Measurements from ENCODE around the gene RECQL5.

Gene RECQL5

DNA sequence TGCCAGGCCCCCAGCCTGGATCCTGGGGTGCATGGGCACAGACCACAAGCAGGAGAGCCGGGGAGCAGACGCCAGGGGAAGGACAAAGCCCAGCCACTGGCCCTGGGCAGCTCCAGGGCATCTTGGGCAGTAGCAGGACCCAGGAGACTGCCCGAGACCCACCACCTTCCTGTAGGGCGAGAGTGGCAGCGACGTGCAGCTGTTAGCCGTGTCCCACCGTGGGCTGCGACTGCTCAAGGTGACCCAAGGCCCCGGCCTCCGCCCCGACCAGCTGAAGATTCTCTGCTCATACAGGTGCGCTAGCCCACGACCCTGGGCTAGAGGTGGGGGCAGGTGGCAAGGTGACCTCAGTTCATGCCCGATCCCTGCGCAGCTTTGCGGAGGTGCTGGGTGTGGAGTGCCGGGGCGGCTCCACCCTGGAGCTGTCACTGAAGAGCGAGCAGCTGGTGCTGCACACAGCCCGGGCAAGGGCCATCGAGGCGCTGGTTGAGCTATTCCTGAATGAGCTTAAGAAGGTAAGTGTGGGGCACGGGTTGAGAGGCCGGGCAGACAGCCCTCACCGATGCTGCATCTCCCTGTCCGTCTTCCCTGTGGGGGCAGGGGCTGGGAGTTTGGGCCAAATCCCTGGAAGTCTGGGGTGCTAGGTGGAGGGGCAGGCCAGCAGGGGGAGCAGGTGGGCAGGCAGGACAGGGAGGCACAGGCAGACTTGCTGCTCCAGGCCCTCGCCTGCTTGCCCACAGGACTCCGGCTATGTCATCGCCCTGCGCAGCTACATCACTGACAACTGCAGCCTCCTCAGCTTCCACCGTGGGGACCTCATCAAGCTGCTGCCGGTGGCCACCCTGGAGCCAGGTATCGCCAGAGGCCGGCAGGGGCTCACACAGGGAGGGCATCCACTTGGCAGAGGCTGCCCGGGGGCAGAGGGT, 47.2 kb downstream of the RECQL5 start:
- DNase-seq (ENCODE audit: low spot score), result peak; percentile 82

GRCh38 chr17:75617675-75618074, 49.3 kb downstream of the RECQL5 start:
- no peak for DNase-seq (ENCODE audit: low spot score)

GRCh38 chr17:75617218-75617617, 49.7 kb downstream of the RECQL5 start:
- DNase-seq (ENCODE audit: low spot score), result no peak

DNA sequence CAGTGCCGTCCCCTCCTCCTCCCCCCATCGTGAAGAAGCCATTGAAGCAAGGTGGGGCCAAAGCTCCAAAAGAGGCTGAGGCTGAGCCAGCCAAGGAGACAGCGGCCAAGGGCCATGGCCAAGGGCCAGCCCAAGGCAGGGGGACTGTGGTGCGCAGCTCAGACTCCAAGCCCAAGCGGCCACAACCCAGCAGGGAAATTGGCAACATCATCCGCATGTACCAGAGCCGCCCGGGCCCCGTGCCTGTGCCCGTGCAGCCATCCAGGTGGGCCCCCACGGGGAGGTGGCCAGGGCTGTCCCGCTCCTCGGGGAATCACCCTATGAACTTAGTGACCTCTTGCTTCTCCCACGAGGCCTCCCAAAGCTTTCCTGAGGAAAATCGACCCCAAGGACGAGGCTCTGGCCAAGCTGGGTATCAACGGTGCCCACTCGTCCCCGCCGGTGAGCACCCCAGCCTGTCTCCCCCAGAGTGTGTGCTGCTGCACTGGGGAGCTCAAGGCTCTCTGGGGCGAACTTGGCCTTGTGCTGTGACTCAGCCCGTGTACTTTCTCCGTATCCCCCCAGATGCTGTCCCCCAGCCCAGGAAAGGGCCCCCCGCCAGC, 50.3 kb downstream of the RECQL5 start:
- no peak for DNase-seq (ENCODE audit: low spot score)

DNA sequence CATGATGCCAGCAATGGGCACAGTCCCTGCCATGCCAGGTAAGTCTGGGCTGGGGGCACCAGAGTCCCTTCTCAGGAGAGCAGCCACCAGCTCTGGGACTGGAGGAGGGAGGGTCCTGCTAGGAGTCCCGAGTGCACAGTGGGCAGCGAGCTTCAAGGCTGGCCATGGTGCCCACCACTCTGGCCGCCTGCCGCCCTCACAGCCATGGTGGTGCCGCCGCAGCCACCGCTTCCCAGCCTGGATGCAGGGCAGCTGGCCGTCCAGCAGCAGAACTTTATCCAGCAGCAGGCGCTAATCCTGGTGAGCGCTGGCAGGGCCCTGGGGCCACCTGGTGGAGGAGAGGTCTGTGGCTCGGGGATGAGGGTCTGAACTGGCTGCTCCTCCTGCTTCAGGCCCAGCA, 51.7 kb downstream of the RECQL5 start:
- DNase-seq (ENCODE audit: low spot score), result peak; percentile 65

DNA sequence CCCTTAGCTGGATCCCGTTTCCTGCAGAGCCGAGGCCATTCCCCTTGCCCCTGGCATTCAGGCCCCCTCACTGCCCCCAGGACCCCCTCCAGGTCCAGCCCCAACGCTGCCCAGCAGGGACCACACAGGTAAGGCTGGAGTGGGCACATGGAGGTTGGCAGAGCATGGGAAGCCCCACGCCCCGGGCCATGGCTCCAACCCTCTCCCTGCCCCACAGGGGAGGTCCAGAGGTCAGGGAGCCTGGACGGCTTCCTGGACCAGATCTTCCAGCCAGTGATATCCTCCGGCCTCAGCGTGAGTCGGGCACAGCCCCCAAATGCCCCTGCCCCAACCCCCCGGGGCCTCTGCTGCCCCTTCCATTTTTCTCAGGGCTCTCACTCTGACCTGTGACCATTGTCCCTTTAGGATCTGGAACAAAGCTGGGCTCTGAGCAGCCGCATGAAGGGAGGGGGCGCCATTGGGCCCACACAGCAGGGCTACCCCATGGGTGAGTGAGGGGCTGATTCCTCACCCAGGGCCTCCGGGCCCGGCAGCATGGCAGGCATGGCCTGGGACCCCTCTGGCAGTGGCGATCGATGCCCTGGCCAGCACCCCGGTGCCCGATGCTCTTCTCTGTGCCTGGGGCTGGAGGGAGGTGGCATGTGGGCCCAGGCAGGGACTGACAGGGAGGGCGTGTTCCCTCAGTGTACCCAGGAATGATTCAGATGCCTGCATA, 52.2 kb downstream of the RECQL5 start:
- no peak for DNase-seq (ENCODE audit: low spot score)

GRCh38 chr17:75614006-75614405, 52.9 kb downstream of the RECQL5 start:
- DNase-seq (ENCODE audit: low spot score), result no peak

- DNase-seq (ENCODE audit: low spot score), result no peak
Observed at GRCh38 chr17:75612906-75613626, 53.9 kb downstream of the RECQL5 start.

GRCh38 chr17:75611851-75612429, 55.0 kb downstream of the RECQL5 start:
- DNase-seq (ENCODE audit: low spot score), result no peak

DNA sequence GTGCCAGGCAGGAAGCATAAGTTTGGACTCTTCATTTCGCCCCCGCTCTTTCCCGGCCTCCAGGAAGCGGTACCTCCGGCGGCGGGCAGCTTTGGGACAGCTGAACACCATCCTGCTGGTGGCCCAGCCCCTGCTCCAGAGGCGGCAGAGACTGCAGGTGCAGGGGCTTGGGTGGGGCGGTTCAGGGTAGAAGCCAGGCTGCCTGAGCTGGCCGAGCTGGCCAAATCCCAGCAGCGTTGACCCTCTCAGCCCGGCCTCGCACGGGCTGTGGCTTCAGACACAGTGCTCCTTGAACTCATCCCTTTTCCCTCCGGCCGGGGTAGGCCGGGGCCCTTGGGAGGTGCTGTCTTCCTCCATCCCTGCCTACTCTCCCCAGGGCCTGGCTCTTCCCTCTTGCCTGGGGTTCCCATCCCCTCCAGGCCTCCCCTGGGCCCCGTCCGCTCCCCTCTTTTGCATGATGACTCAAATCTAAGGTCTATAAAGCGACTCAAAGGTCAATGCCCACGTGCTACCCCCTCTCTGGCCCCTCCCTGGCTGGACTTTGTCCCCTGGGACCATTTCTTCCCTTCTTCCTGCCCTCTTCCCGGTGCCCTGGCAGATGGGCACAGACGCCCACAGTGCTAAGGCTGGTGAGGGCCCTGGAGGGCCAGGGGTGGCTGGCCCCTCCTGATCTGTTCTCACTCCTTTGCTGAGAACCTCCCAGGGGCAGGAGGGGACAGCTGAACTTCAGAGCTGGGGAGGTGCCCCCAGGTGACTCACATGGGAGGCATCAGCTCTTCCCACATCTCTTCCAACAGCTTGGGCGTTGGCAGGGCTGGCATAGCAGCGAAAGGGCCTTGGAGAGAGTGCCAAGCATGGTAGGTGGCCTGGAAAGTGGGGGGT, 56.6 kb downstream of the RECQL5 start:
- DNase-seq (ENCODE audit: low spot score), result no peak

DNA sequence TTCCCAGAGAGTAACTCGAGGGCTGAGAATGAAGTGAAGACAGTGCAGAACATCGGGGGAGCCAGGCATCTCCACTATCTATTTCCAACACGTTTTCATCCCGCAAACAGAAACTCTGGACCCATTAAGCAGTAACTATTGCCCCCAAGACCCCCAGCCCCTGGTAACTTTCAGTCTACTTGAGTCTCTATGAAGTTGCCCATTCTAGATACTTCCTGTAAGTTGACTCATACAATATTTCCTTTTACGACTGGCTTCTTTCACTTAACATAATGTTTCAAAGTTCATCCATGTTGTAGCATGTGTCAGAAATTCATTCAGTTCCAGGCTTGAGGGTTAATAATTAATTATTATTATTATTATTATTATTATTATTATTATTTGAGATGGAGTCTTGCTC, 59.9 kb downstream of the RECQL5 start:
- DNase-seq (ENCODE audit: low spot score), result no peak

DNA sequence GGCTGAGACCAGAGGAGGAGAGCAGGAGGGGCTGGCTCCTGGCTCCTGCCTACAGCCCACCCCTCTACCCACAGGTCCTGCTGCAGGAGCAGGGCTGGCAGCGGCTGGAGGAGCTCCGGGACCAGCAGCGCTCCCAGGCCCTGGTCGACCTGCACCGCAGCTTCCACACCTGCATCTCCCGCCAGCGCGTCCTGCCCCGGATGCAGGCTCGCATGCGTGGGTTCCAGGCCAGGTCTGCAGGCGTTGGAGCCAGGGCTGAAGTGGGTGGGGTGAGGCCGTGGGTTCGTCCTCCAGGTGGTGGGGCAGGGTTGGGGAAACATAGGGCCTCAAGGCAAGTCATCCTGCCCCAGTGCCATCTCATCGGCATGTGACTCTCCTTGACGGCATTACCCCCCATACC, 61.2 kb downstream of the RECQL5 start:
- DNase-seq (ENCODE audit: low spot score), result no peak

GRCh38 chr17:75604034-75604695, 62.8 kb downstream of the RECQL5 start:
- DNase-seq (ENCODE audit: low spot score), result no peak

- no peak for DNase-seq (ENCODE audit: low spot score)
Observed at GRCh38 chr17:75603123-75603522, 63.8 kb downstream of the RECQL5 start.

GRCh38 chr17:75602644-75603043, 64.3 kb downstream of the RECQL5 start:
- DNase-seq (ENCODE audit: low spot score), result no peak

DNA sequence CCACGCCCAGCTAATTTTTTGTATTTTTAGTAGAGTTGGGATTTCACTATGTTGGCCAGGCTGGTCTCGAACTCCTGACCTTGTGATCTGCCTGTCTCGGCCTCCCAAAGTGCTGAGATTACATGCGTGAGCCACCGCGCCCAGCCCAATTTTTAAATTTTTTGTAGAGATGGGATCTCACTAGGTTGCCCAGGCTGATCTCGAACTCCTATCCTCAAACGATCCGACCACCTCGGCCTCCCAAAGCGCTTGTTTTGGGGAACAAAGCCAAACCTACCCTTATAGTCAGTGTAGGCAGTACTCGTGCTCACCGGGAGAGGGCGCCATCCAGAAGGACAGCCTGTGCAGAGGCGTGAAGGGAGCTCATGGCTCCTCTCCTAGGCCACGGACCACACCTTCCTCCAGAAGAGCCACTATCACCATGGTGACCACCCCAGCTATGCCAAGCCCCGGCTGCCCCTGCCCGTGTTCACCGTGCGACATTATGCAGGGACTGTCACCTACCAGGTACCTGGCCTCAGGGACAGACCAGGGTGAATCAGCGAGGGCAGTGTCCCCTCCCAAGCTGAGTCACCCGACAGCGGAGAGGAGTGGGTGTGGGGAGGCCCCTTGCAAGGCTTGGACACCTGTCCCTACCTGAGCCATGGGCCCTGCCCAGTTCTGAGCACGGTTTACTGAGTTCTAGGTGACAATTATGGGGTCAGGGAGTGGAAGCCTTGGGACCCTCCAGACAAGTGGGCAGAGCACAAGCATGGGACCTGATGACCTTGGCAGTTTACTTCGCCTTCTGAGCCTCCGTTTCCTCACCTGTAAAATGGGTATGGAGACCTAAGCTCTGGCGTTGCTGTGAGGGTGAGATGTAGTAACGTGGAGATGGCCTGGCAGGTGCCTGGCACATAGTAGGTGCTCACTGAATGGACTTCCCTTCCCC, 65.6 kb downstream of the RECQL5 start:
- peak; percentile 55 for DNase-seq (ENCODE audit: low spot score)

DNA sequence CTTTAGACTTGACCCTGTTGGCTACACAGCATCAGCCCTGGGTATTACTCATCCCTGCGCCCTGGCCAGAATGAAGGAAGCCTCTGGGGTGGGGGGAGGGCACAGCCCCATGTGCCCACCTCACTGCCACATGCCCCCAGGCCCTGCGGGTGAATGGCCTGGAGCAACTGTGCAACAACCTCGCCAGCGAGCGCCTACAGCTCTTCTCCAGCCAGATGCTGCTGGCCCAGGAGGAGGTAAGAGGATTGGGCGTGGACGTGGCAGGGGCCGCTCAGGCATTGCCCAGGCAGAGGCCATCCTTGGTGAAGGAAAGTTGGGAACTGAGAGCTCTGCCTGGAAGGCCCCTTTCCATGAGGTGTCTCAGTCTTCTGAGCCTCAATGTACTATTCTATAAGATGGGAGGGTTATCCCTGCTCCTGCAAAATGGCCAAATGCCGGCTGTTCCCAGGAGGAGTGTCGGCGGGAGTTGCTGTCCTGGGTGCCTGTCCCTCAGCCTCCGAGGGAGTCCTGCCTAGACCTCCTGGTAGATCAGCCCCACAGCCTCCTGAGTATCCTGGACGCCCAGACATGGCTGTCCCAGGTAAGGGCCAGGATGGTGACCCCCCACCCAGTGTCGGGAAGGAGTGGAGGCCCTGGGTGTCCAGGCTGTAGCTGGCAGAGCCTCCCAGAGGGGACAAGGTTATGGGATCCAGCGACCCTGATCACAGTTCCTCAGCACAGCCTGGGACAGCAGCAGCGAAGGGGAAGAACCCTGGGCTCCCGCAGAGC, 70.5 kb downstream of the RECQL5 start:
- DNase-seq (ENCODE audit: low spot score), result no peak

DNA sequence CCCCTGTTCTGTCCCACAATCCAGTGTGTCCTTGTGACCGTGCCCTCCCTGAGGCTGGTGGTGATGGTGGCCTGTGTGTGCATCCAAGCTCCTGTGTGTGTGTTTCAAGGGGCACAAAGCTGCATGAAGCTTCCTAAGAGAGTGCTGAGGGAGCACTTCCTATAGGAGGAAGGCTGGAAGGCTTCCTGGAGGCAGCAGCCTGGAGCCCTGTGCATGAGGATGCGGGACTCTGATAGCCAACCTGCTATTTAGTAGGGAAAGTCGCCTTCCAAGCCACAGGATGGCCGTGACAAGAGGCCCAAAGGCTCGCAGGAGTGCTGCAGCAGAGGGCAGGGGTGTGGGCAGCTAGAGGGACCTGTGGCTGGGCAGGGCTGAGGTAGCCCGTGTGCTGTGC, 71.0 kb downstream of the RECQL5 start:
- DNase-seq (ENCODE audit: low spot score), result no peak
